HCT116 (cell line): ENCODE measurements around the gene CLEC16A. TPM values are rescaled to one million over a fixed set of nuclear protein-coding genes. Genes with fewer than 3 reads are reported as not detected.

Experiments
- ATAC-seq: fragments of 200-7000 bp; cut with Tn5 transposase; 2 replicates; pipeline ENCODE4 v1.9.1; 2020; ENCODE audit warnings: mild to moderate bottlenecking, moderate library complexity
- BruUV-seq: library from RNA; stranded (reverse); fragments of 400-500 nt; replicated peaks from 2 replicates; lab custom pipeline; 2021; lab: Mats Ljungman, UMichigan
- CTCF ChIA-PET: fragments of 300-600 bp; sonication (Branson Sonifier 250); formaldehyde crosslinking; loops from one replicate; lab custom pipeline; 2021; ENCODE audit warnings: antibody characterized with exemption; lab: Charles Lee
- POLR2A ChIA-PET: fragments of 300-600, 350-600 bp; sonication (Branson Sonifier 250); formaldehyde crosslinking; loops from one replicate; lab custom pipeline; 2021; ENCODE audit warnings: antibody characterized with exemption; lab: Charles Lee
- RAD21 ChIA-PET, 2 experiments: fragments of 300-600 bp; sonication (Branson Sonifier 250); formaldehyde crosslinking; loops; one replicate each; lab custom pipeline; 2023; ENCODE audit warnings: low total read pairs in 2 of 2; ENCODE audit not compliant: uncharacterized antibody in 2 of 2, unreplicated experiment in 2 of 2, low non-redundant PET in 1 of 2; lab: Charles Lee
- DNase-seq: peaks from one replicate; pipeline ENCODE4 v3.0.0-alpha.2; 2010; ENCODE audit warnings: low read depth, low spot score
- H2AFZ ChIP-seq: fragments of 200-600 bp; shearing (Covaris generic), sonication (generic); 2 replicates; pipeline ENCODE4 v1.6.1; 2017; ENCODE audit warnings: low read depth, mixed run types, mixed read lengths, antibody characterized with exemption, low read length; ENCODE audit not compliant: poor library complexity, severe bottlenecking
- H3K27ac ChIP-seq: 2 replicates; pipeline ENCODE4 v1.5.1; 2012; ENCODE audit warnings: low read depth, low read length
- H3K27me3 ChIP-seq: fragments of 200-600 bp; sonication (generic); 2 replicates; pipeline ENCODE4 v1.6.1; 2016; ENCODE audit warnings: mixed run types, low read length, mixed read lengths; ENCODE audit not compliant: insufficient read depth
- H3K36me3 ChIP-seq, 2 experiments: fragments of 200-500 bp in 1 of 2; fragments of 200-600 bp in 1 of 2; sonication (Bioruptor generic) in 1 of 2; sonication (generic) in 1 of 2; 2 replicates each; pipeline versions ENCODE4 v1.5.1 to v1.6.1; 2014 to 2016; ENCODE audit warnings: low read length in 2 of 2, inconsistent platforms in 1 of 2, mixed read lengths in 1 of 2, mixed run types in 1 of 2; ENCODE audit not compliant: insufficient read depth in 2 of 2, control insufficient read depth in 1 of 2
- H3K4me1 ChIP-seq, 2 experiments: fragments of 200-600 bp in 1 of 2; sonication (generic) in 1 of 2; 2 replicates each; pipeline versions ENCODE4 v1.5.1 to v1.6.1; 2012 to 2017; ENCODE audit warnings: low read length in 2 of 2, inconsistent platforms in 1 of 2, mild to moderate bottlenecking in 1 of 2, mixed read lengths in 1 of 2, mixed run types in 1 of 2, moderate library complexity in 1 of 2; ENCODE audit not compliant: insufficient read depth in 2 of 2, control insufficient read depth in 1 of 2
- H3K4me2 ChIP-seq: fragments of 200-600 bp; sonication (generic); 2 replicates; pipeline ENCODE4 v1.6.1; 2017; ENCODE audit warnings: mixed run types, low read length, mixed read lengths
- H3K4me3 ChIP-seq, 2 experiments: fragments of 200-600 bp in 1 of 2; sonication (generic) in 1 of 2; replicated peaks in 1 of 2; 2 replicates each; pipeline ENCODE4 v1.5.1; 2011 to 2016; ENCODE audit warnings: low read length in 2 of 2, control low read depth in 1 of 2, low read depth in 1 of 2, mild to moderate bottlenecking in 1 of 2, mixed read lengths in 1 of 2, mixed run types in 1 of 2
- H3K79me2 ChIP-seq: fragments of 200-600 bp; sonication (generic); 2 replicates; pipeline ENCODE4 v1.6.1; 2017; ENCODE audit warnings: mild to moderate bottlenecking, mixed run types, low read length, moderate library complexity, mixed read lengths; ENCODE audit not compliant: insufficient read depth
- H3K9ac ChIP-seq: fragments of 200-600 bp; sonication (generic); 2 replicates; pipeline ENCODE4 v1.6.1; 2016; ENCODE audit warnings: low read length, mixed read lengths
- H3K9me2 ChIP-seq: fragments of 200-600 bp; sonication (generic), shearing (Covaris generic); 2 replicates; pipeline ENCODE4 v1.6.1; 2017; ENCODE audit warnings: mixed run types, mild to moderate bottlenecking, moderate library complexity; ENCODE audit not compliant: insufficient read depth
- H3K9me3 ChIP-seq, 2 experiments: fragments of 200-500 bp in 1 of 2; fragments of 200-600 bp in 1 of 2; sonication (Bioruptor generic) in 1 of 2; sonication (generic) in 1 of 2; 2 replicates each; pipeline ENCODE4 v1.6.1; 2014 to 2017; ENCODE audit warnings: low read length in 2 of 2, mixed read lengths in 2 of 2, inconsistent platforms in 1 of 2, low read depth in 1 of 2, mild to moderate bottlenecking in 1 of 2, mixed run types in 1 of 2, moderate library complexity in 1 of 2; ENCODE audit not compliant: control insufficient read depth in 1 of 2, insufficient read depth in 1 of 2
- H4K20me1 ChIP-seq: fragments of 200-600 bp; sonication (generic), shearing (Covaris generic); 2 replicates; pipeline ENCODE4 v1.6.1; 2017; ENCODE audit warnings: mixed run types, mild to moderate bottlenecking, moderate library complexity; ENCODE audit not compliant: insufficient read depth
- CBX3 ChIP-seq: IDR thresholded peaks from 2 replicates; pipeline ENCODE4 v1.6.1; 2012; ENCODE audit warnings: low read depth
- CTCF ChIP-seq, 3 experiments: fragments of 200-600 bp in 1 of 3; sonication (generic) in 1 of 3; IDR thresholded peaks in 2 of 3; conservative IDR thresholded peaks in 1 of 3; 2 replicates each; pipeline ENCODE4 v1.5.1; 2012 to 2017; ENCODE audit warnings: low read depth in 2 of 3, low read length in 2 of 3, antibody characterized with exemption in 1 of 3, borderline replicate concordance in 1 of 3, control low read depth in 1 of 3, mild to moderate bottlenecking in 1 of 3, mixed read lengths in 1 of 3, mixed run types in 1 of 3, moderate library complexity in 1 of 3; ENCODE audit not compliant: insufficient read depth in 1 of 3
- EGR1 ChIP-seq: IDR thresholded peaks from 2 replicates; pipeline ENCODE4 v1.6.1; 2012; ENCODE audit warnings: low read depth
- ELF1 ChIP-seq: IDR thresholded peaks from 2 replicates; pipeline ENCODE4 v1.6.1; 2012; ENCODE audit warnings: low read depth, borderline replicate concordance
- FOSL1 ChIP-seq: IDR thresholded peaks from 2 replicates; pipeline ENCODE4 v1.6.1; 2012; ENCODE audit warnings: low read depth
- JUND ChIP-seq: IDR thresholded peaks from 2 replicates; pipeline ENCODE4 v1.6.1; 2012
- POLR2AphosphoS5 ChIP-seq: IDR thresholded peaks from 2 replicates; pipeline ENCODE4 v1.6.1; 2011; ENCODE audit warnings: mild to moderate bottlenecking, low read depth, low read length, moderate library complexity
- RAD21 ChIP-seq: IDR thresholded peaks from 2 replicates; pipeline ENCODE4 v1.6.1; 2012; ENCODE audit warnings: low read depth, mild to moderate bottlenecking
- REST ChIP-seq: IDR thresholded peaks from 2 replicates; pipeline ENCODE4 v1.6.1; 2012; ENCODE audit warnings: low read depth
- SIN3A ChIP-seq: IDR thresholded peaks from 2 replicates; pipeline ENCODE4 v1.6.1; 2012; ENCODE audit warnings: low read depth
- SP1 ChIP-seq: IDR thresholded peaks from 2 replicates; pipeline ENCODE4 v1.6.1; 2012; ENCODE audit warnings: low read depth
- SRF ChIP-seq: IDR thresholded peaks from 2 replicates; pipeline ENCODE4 v1.6.1; 2012; ENCODE audit warnings: low read depth
- TCF7L2 ChIP-seq: IDR thresholded peaks from 2 replicates; pipeline ENCODE4 v1.7.0; 2011; ENCODE audit warnings: borderline replicate concordance, inconsistent platforms; ENCODE audit not compliant: insufficient read depth, insufficient read length; ENCODE audit errors: extremely low read depth
- ZBTB33 ChIP-seq: IDR thresholded peaks from 2 replicates; pipeline ENCODE4 v1.6.1; 2011; ENCODE audit warnings: mild to moderate bottlenecking, low read length, moderate library complexity; ENCODE audit not compliant: insufficient replicate concordance; ENCODE audit errors: extremely low read depth
- ZFX ChIP-seq: fragments of 450-650 bp; IDR thresholded peaks from 2 replicates; pipeline ENCODE4 v1.6.1; 2017
- intact Hi-C: fragments of 100-400 bp; cut with micrococcal nuclease; formaldehyde crosslinking; loops from 2 replicates; pipeline ENCODE4 v1.10.0; 2022
- total RNA-seq: library from RNA; stranded (reverse); gene quantifications from one replicate; pipeline ENCODE4 v1.2.1, GENCODE V29; 2021; ENCODE audit not compliant: unreplicated experiment

The CLEC16A gene
- total RNA-seq, 1 experiment from 2014 or later = 18.0 TPM

GRCh38 chr16:11082860-11083388 lies 138.6 kb downstream of the CLEC16A start (continued):
- TF ChIP-seq CTCF (IDR thresholded peaks at IDR 0.05 in 2 of 3, conservative IDR thresholded peaks at IDR 0.05 in 1 of 3; ENCODE audit: borderline replicate concordance in 1 of 3, insufficient read depth in 1 of 3, low read depth in 2 of 3, low read length in 2 of 3) = no peak

- DNase-seq = peak; percentile 58
- peak overlapping the region; percentile 58 for H3K27ac ChIP-seq
- H3K27me3 ChIP-seq = no peaks in the 10 kb centered on the region
- no peak overlapping the region for H2AFZ ChIP-seq
- no peaks in the 10 kb centered on the region for H3K36me3 ChIP-seq
- ChIA-PET POLR2A (no interaction called here), CTCF (no interaction called here), RAD21 (no interaction called here)
- H3K4me2 ChIP-seq = peak overlapping the region; percentile 74
- H3K9me2 ChIP-seq = no peaks in the 10 kb centered on the region
- peak overlapping the region; percentile 14 for H3K9ac ChIP-seq
- no peaks in the 10 kb centered on the region for H3K9me3 ChIP-seq
- no peaks in the 10 kb centered on the region for H4K20me1 ChIP-seq
- H3K4me1 ChIP-seq = peaks cover 61 to 72% of the 10 kb centered on the region in 2 experiments
- intact Hi-C loops = no loop called here
- no peaks in the 10 kb centered on the region for H3K79me2 ChIP-seq
- BruUV-seq = no TSS peak
- ATAC-seq = peak; percentile 68
- peak overlapping the region in 1 of 2 experiments; percentile 7; a peak in 2 of 4 replicates for H3K4me3 ChIP-seq
- TF ChIP-seq ZBTB33 (no peak), JUND (peak; percentile 90), SIN3A (peak; percentile 57), REST (no peak), ELF1 (no peak), ZFX (0 out of 2 replicates have a peak, but pooled peaks have one; percentile 5), SRF (peak; percentile 58; the same call in 1 of the 2 replicates), CBX3 (peak; percentile 82), CTCF (IDR thresholded peaks at IDR 0.05 in 2 of 3, conservative IDR thresholded peaks at IDR 0.05 in 1 of 3; ENCODE audit: borderline replicate concordance in 1 of 3, insufficient read depth in 1 of 3, low read depth in 2 of 3, low read length in 2 of 3) (no peak), SP1 (peak; percentile 85), POLR2AphosphoS5 (peak; percentile 40; the same call in 1 of the 2 replicates), EGR1 (no peak), TCF7L2 (peak; percentile 95), RAD21 (peak; percentile 28), FOSL1 (peak; percentile 92)
Measured at GRCh38 chr16:11084484-11084875, 140.1 kb downstream of the CLEC16A start.
